CD14-positive monocyte (primary cell): ENCODE data around the gene TUBA4A. TPM values are rescaled to one million over a fixed set of nuclear protein-coding genes. Genes with fewer than 3 reads are reported as not detected.

Experiments
- DNase-seq, 3 donors: peaks; one replicate each; pipeline ENCODE4 v3.0.0-alpha.2; 2011 to 2022
- H2AFZ ChIP-seq: 2 replicates; pipeline ENCODE4 v1.6.0; 2012; ENCODE audit warnings: mild to moderate bottlenecking, low read depth, low read length, inconsistent platforms; ENCODE audit not compliant: insufficient read depth, poor library complexity, severe bottlenecking
- H3K27ac ChIP-seq, 2 donors: 1 replicate in 1 of 2; 2 replicates in 1 of 2; pipeline ENCODE4 v1.5.1; 2012 to 2013; ENCODE audit warnings: low read length in 2 of 2, control low read depth in 1 of 2, inconsistent platforms in 1 of 2, low read depth in 1 of 2, mild to moderate bottlenecking in 1 of 2
- H3K27me3 ChIP-seq, 2 donors: one replicate each; pipeline versions ENCODE4 v1.6.0 to v1.6.1; 2011 to 2013; ENCODE audit warnings: low read length in 2 of 2; ENCODE audit not compliant: control insufficient read depth in 2 of 2, insufficient read depth in 2 of 2
- H3K36me3 ChIP-seq, 2 donors: replicated peaks in 1 of 2; 1 replicate in 1 of 2; 2 replicates in 1 of 2; pipeline versions ENCODE4 v1.5.1 to v1.6.1; 2012 to 2013; ENCODE audit warnings: low read length in 2 of 2, control low read depth in 1 of 2, inconsistent platforms in 1 of 2, mild to moderate bottlenecking in 1 of 2; ENCODE audit not compliant: insufficient read depth in 2 of 2, control insufficient read depth in 1 of 2
- H3K4me1 ChIP-seq, 2 donors: 1 replicate in 1 of 2; 2 replicates in 1 of 2; pipeline versions ENCODE4 v1.5.1 to v1.6.1; 2012 to 2013; ENCODE audit warnings: low read length in 2 of 2, control low read depth in 1 of 2, inconsistent platforms in 1 of 2, mild to moderate bottlenecking in 1 of 2, moderate library complexity in 1 of 2; ENCODE audit not compliant: insufficient read depth in 2 of 2, control insufficient read depth in 1 of 2
- H3K4me2 ChIP-seq: replicated peaks from 2 replicates; pipeline ENCODE3; 2012; ENCODE audit warnings: low read length, moderate library complexity, mild to moderate bottlenecking; ENCODE audit not compliant: poor library complexity, severe bottlenecking; ENCODE audit errors: extremely low read depth
- H3K4me3 ChIP-seq, 3 experiments: fragments of 200-600 bp in 1 of 3; sonication (generic) in 1 of 3; replicated peaks in 1 of 3; 1 replicate in 2 of 3; 2 replicates in 1 of 3; pipeline ENCODE4 v1.5.1; 2011 to 2013; ENCODE audit warnings: low read length in 3 of 3, mild to moderate bottlenecking in 3 of 3, control low read depth in 2 of 3, low read depth in 2 of 3, inconsistent platforms in 1 of 3, moderate library complexity in 1 of 3
- H3K79me2 ChIP-seq: 2 replicates; pipeline ENCODE4 v1.6.0; 2012; ENCODE audit warnings: mild to moderate bottlenecking, control low read depth, inconsistent platforms, low read length, moderate library complexity; ENCODE audit not compliant: insufficient read depth
- H3K9ac ChIP-seq: 2 replicates; pipeline ENCODE4 v1.6.0; 2017; ENCODE audit warnings: low read length, mild to moderate bottlenecking; ENCODE audit not compliant: insufficient read depth, poor library complexity, severe bottlenecking
- H3K9me3 ChIP-seq, 2 donors: replicated peaks in 1 of 2; 1 replicate in 1 of 2; 2 replicates in 1 of 2; pipeline versions ENCODE4 v1.5.1 to v1.6.1; 2012 to 2013; ENCODE audit warnings: low read length in 2 of 2, control low read depth in 1 of 2; ENCODE audit not compliant: control insufficient read depth in 1 of 2, insufficient read depth in 1 of 2
- H4K20me1 ChIP-seq: 2 replicates; pipeline ENCODE4 v1.6.0; 2012; ENCODE audit warnings: mild to moderate bottlenecking, low read length, control low read depth, moderate library complexity; ENCODE audit not compliant: insufficient read depth
- H3K27ac Mint-ChIP-seq, 7 donors: one replicate each; pipeline ENCODE4 v1.8.0; 2020; ENCODE audit warnings: mild to moderate bottlenecking in 7 of 7, mixed read lengths in 7 of 7, moderate library complexity in 6 of 7, inconsistent platforms in 2 of 7
- H3K27me3 Mint-ChIP-seq, 3 donors: one replicate each; pipeline ENCODE4 v1.8.0; 2021 to 2022; ENCODE audit warnings: low read depth in 3 of 3, mild to moderate bottlenecking in 3 of 3, mixed read lengths in 3 of 3, moderate library complexity in 3 of 3, inconsistent platforms in 1 of 3
- H3K36me3 Mint-ChIP-seq, 2 donors: one replicate each; pipeline ENCODE4 v1.8.0; 2020; ENCODE audit warnings: mixed read lengths in 2 of 2, inconsistent platforms in 1 of 2, mild to moderate bottlenecking in 1 of 2
- H3K4me1 Mint-ChIP-seq: one replicate; pipeline ENCODE4 v1.8.0; 2020; ENCODE audit warnings: mild to moderate bottlenecking, mixed read lengths
- H3K4me3 Mint-ChIP-seq, 2 donors: one replicate each; pipeline ENCODE4 v1.8.0; 2020; ENCODE audit warnings: mild to moderate bottlenecking in 2 of 2, mixed read lengths in 2 of 2, moderate library complexity in 1 of 2
- H3K9me3 Mint-ChIP-seq, 7 donors: one replicate each; pipeline ENCODE4 v1.8.0; 2020 to 2022; ENCODE audit warnings: mixed read lengths in 7 of 7, mild to moderate bottlenecking in 6 of 7, moderate library complexity in 6 of 7, inconsistent platforms in 2 of 7
- CTCF ChIP-seq: fragments of 200-600 bp; IDR thresholded peaks from one replicate; pipeline ENCODE4 v1.8.0; 2022; ENCODE audit warnings: antibody characterized with exemption, mild to moderate bottlenecking
- WGBS: methylation state at CpG from one replicate; pipeline ENCODE4 v1.1.5; 2013; ENCODE audit warnings: missing lambda C conversion rate; ENCODE audit not compliant: insufficient coverage; 5-methylcytosine and 5-hydroxymethylcytosine counted together
- intact Hi-C, 2 donors: fragments of 100-400 bp; cut with micrococcal nuclease; formaldehyde crosslinking; loops; one replicate each; pipeline versions ENCODE4 v1.15.0 to v1.15.1; 2023
- polyA plus RNA-seq, 3 donors: library from polyadenylated mRNA; depleted of rRNA in 1 of 3; unstranded in 2 of 3; stranded (reverse) in 1 of 3; fragments of 300-500 nt in 2 of 3; fragments of >200 nt in 1 of 3; fragmentation: Illumina TruSeq in 2 of 3; gene quantifications; 1 replicate in 2 of 3; 2 replicates in 1 of 3; pipeline ENCODE4 v1.2.3, GENCODE V29; 2012 to 2021

Gene TUBA4A
- polyA plus RNA-seq, 3 donors, result 72.7 to 452 (median 81.9) TPM

DNA sequence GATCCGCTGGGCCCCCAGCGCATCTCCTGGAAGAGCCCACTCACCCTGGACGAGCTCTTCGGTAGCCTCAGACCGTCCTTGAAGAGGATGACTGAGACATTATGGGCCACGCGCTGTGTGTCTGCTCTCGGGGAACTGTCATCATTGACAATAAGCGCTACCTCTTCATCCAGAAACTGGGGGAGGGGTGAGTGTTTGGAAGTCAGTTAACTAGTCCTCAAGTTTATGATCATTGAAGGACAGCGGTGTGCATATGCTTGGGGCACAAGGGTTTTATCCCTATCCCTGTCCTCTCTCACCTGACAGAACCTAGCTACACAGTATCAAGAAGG lies 7.9 kb downstream of the TUBA4A start:
- Histone ChIP-seq H3K4me2 (peak overlapping the region; percentile 83), H3K27me3 (no peaks in the 10 kb centered on the region), H3K9ac (peak overlapping the region; percentile 79), H3K9me3 (no peaks in the 10 kb centered on the region), H4K20me1 (peaks cover 12% of the 10 kb centered on the region), H3K27ac (peak overlapping the region; percentile 72 to 89), H3K4me1 (peaks cover 74 to 76% of the 10 kb centered on the region in 2 donors), H3K79me2 (peaks cover 55% of the 10 kb centered on the region), H3K36me3 (peaks cover 14 to 27% of the 10 kb centered on the region in 2 donors), H3K4me3 (peak overlapping the region; percentile 57 to 83 (median 66)), H2AFZ (peak overlapping the region; percentile 87)
- 9% methylated on average over 5 of the region's 10 CpGs for WGBS
- H3K27ac Mint-ChIP-seq, result peak overlapping the region; percentile 92 to 97 (median 96)
- intact Hi-C loops, result loop anchor here in 1 of 2 donors (1.0 kb wide), 1 partner anchor 68 kb away; the partner anchor contains the start of gene RETREG2
- H3K4me3 Mint-ChIP-seq, result peak overlapping the region; percentile 83 to 90
- peaks cover 24 to 38% of the 10 kb centered on the region in 2 donors for H3K36me3 Mint-ChIP-seq
- no peaks in the 10 kb centered on the region for H3K9me3 Mint-ChIP-seq
- DNase-seq, result no peak
- H3K4me1 Mint-ChIP-seq, result peaks cover 73% of the 10 kb centered on the region
- no peak for TF ChIP-seq CTCF
- H3K27me3 Mint-ChIP-seq, result peaks cover 0 to 4% (median 1%) of the 10 kb centered on the region in 3 donors

DNA sequence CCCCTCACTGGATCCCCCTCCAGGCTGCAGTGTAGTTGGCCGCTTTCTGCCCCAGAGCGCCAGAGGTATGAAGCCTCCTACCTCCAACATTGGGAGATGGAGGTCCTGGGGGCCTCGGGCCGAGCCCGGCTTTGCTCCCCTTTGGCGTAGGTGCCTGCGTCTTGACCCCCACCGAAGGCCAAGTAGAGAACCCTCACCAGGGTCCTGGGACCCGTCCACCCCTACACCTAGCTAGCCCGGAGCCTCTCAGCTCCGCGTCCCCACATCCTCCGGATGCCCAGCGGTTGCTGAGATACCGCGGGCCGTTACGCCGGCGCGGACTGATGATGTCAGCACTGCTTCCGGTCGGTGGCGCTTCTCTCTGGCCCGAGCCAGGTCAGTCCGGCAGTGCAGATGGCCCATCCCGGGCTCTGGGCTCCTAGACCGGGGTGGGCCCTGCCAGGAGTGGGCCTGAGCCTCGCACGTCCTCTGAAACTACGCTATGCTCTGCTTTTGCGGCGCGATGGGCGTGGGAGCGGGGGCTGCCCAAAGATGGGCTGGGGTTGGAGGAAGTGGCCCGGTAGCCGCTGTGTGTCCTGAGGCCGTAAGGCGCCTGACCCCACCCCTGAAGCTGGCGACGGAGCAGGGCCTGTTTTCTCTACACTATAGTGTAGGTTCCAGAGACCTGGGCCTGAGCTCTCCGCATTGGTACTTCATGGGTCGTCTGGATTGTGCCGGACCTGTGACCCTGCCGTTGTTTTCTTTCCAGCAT lies 8.4 kb downstream of the TUBA4A start, which contains the start of the genes GLB1L and STK16:
Gene GLB1L (minus strand): TSS at position 297 of the 751 bp plus-strand sequence. CDS start 1,871 bp downstream, outside the sequence.
Gene STK16 (plus strand): TSS at position 332 of the 751 bp plus-strand sequence. CDS start 521 bp downstream, outside the sequence.
- Histone ChIP-seq H3K27ac (peak within 1 kb of the TSS; percentile 72 to 89), H4K20me1 (peaks cover 6% of the 10 kb centered on the region), H3K4me1 (peaks cover 68 to 70% of the 10 kb centered on the region in 2 donors), H3K36me3 (peaks cover 8 to 22% of the 10 kb centered on the region in 2 donors), H3K27me3 (no peaks in the 10 kb centered on the region), H2AFZ (peak within 1 kb of the TSS; percentile 87), H3K4me3 (peak within 1 kb of the TSS; percentile 57 to 83 (median 66)), H3K9ac (peak within 1 kb of the TSS; percentile 79), H3K9me3 (no peaks in the 10 kb centered on the region), H3K79me2 (peaks cover 50% of the 10 kb centered on the region), H3K4me2 (peak within 1 kb of the TSS; percentile 83)
- intact Hi-C loops, result loop anchor here in 1 of 2 donors (1.0 kb wide), 1 partner anchor 67 kb away; the partner anchor contains the start of gene RETREG2
- TF ChIP-seq CTCF, result no peak
- H3K9me3 Mint-ChIP-seq, result no peaks in the 10 kb centered on the region
- H3K4me3 Mint-ChIP-seq, result peak within 1 kb of the TSS; percentile 83 to 90
- peak within 1 kb of the TSS; percentile 92 to 97 (median 96) for H3K27ac Mint-ChIP-seq
- peaks cover 21 to 36% of the 10 kb centered on the region in 2 donors for H3K36me3 Mint-ChIP-seq
- DNase-seq, result peak; percentile 92 to 93 (median 93)
- peaks cover 67% of the 10 kb centered on the region for H3K4me1 Mint-ChIP-seq
- peaks cover 0 to 3% (median 1%) of the 10 kb centered on the region in 3 donors for H3K27me3 Mint-ChIP-seq
- WGBS, result under 1% methylated on average over 44 of the region's 46 CpGs
